Vagina (tissue), 2 donors: ENCODE results near the gene NACAD. TPM values are rescaled to one million over a fixed set of nuclear protein-coding genes. Genes with fewer than 3 reads are reported as not detected.

Experiments used
- DNase-seq, 2 donors: peaks; one replicate each; pipeline ENCODE4 v3.0.0-alpha.2; 2017; ENCODE audit errors: extremely low spot score in 2 of 2
- H3K27ac ChIP-seq: fragments of 200-600 bp; sonication (generic); one replicate; pipeline ENCODE4 v1.5.1; 2019
- H3K27me3 ChIP-seq: fragments of 200-600 bp; sonication (generic); one replicate; pipeline ENCODE4 v1.5.1; 2019
- H3K36me3 ChIP-seq, 2 donors: fragments of 200-600 bp; sonication (generic); one replicate each; pipeline ENCODE4 v1.5.1; 2017 to 2019
- H3K4me1 ChIP-seq: fragments of 200-600 bp; sonication (generic); one replicate; pipeline ENCODE4 v1.5.1; 2019
- H3K4me3 ChIP-seq, 2 donors: fragments of 200-600 bp; sonication (generic); 1 replicate in 1 of 2; 2 replicates in 1 of 2; pipeline ENCODE4 v1.5.1; 2016 to 2019
- H3K9me3 ChIP-seq: fragments of 200-600 bp; sonication (generic); one replicate; pipeline ENCODE4 v1.5.1; 2019
- POLR2A ChIP-seq, 2 donors: fragments of 450-650 bp; IDR thresholded peaks; one replicate each; pipeline ENCODE4 v1.6.1; 2017; ENCODE audit warnings: antibody characterized with exemption in 2 of 2, mild to moderate bottlenecking in 2 of 2, moderate library complexity in 2 of 2
- POLR2AphosphoS5 ChIP-seq, 2 donors: sonication (generic); formaldehyde crosslinking; IDR thresholded peaks; one replicate each; pipeline ENCODE4 v1.9.0; 2017; ENCODE audit warnings: antibody characterized with exemption in 2 of 2, mild to moderate bottlenecking in 2 of 2, low read depth in 1 of 2; ENCODE audit not compliant: insufficient read depth in 1 of 2
- intact Hi-C: fragments of 100-400 bp; cut with DNase I; formaldehyde crosslinking; loops from one replicate; pipeline ENCODE4 v1.15.1; 2023
- total RNA-seq: library from RNA; depleted of rRNA; stranded (reverse); fragments of >200 nt; gene quantifications from one replicate; pipeline ENCODE4 v1.2.3, GENCODE V29; 2016
- TF ChIP-seq, protein P1 (sequence below), 3 experiments: fragments of 450-650 bp in 2 of 3; fragments of 200-600 bp in 1 of 3; sonication (generic) in 1 of 3; IDR thresholded peaks; one replicate each; pipeline ENCODE4 v1.5.1; 2017 to 2019; ENCODE audit warnings: antibody characterized with exemption in 3 of 3, mild to moderate bottlenecking in 2 of 3, moderate library complexity in 2 of 3

The NACAD gene
- total RNA-seq, 1 donor from 2014 or later, result 9.6 TPM

DNA sequence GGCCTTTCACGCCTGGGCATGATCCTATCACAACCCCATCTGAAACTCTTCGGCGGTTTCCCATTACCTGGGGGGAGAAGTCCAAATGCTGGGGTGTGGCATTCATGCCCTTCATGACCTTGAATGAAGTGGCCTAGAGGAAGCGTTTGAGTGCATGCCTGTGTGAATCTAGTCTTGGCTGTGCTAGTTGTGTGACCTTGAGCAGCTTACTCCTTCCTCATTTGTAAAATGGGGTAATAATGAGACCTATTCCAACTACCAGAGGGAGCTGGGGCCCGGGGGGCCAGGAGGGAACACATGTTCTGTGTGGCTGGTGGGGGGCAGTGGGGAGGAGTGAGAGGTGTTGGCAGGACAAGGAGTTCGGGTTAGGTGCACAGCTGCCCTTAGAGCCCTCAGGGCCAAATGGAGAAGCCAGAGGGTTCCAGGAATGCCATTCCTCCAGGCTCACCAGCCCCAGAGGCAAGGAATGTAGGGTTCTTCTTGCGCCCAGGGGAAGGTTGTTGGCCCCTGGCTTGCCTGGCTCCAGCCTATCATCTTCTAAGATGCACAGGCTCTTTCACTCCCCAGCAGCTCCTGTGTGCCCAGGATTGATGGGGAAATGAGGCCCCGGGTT, 44.0 kb upstream of the NACAD start:
- Histone ChIP-seq H3K27me3 (no peaks in the 10 kb centered on the region), H3K4me3 (no peak overlapping the region), H3K4me1 (no peaks in the 10 kb centered on the region), H3K9me3 (no peaks in the 10 kb centered on the region), H3K27ac (no peak overlapping the region), H3K36me3 (no peaks in the 10 kb centered on the region)
- TF ChIP-seq POLR2AphosphoS5 (IDR thresholded peaks at IDR 0.05; ENCODE audit: insufficient read depth in 1 of 2, low read depth in 1 of 2), result no peak
- TF ChIP-seq POLR2A (IDR thresholded peaks at IDR 0.05), result no peak
- TF ChIP-seq, protein P1, sequence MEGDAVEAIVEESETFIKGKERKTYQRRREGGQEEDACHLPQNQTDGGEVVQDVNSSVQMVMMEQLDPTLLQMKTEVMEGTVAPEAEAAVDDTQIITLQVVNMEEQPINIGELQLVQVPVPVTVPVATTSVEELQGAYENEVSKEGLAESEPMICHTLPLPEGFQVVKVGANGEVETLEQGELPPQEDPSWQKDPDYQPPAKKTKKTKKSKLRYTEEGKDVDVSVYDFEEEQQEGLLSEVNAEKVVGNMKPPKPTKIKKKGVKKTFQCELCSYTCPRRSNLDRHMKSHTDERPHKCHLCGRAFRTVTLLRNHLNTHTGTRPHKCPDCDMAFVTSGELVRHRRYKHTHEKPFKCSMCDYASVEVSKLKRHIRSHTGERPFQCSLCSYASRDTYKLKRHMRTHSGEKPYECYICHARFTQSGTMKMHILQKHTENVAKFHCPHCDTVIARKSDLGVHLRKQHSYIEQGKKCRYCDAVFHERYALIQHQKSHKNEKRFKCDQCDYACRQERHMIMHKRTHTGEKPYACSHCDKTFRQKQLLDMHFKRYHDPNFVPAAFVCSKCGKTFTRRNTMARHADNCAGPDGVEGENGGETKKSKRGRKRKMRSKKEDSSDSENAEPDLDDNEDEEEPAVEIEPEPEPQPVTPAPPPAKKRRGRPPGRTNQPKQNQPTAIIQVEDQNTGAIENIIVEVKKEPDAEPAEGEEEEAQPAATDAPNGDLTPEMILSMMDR (IDR thresholded peaks at IDR 0.05), result no peak
- intact Hi-C loops, result loop anchor here (10.0 kb wide), 1 partner anchor 278 kb away; no protein-coding TSS in a partner anchor
- DNase-seq, result no peak

DNA sequence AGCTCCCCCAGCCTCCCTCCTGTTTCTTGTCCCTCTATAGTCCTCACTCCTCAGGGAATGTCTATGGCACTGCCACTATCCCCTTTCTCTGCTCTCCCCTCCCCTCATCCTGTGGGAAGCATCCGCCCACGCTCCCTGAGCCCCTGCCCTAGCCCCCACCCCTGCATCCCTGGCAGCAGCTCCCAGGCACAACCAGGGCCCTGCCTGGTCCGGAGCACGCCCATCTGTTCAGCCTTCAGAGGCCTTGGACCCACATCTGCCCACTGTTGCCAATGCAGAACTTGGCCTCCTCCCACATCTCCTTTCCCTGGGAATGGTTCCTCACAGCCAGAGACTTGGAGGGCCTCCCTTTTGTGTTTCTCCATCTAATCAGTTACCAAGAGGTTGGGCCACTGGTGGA, 43.1 kb upstream of the NACAD start:
- TF ChIP-seq POLR2AphosphoS5 (IDR thresholded peaks at IDR 0.05; ENCODE audit: insufficient read depth in 1 of 2, low read depth in 1 of 2) (no peak), POLR2A (IDR thresholded peaks at IDR 0.05) (no peak)
- TF ChIP-seq, protein P1 (IDR thresholded peaks at IDR 0.05), result no peak
- Histone ChIP-seq H3K9me3 (no peaks in the 10 kb centered on the region), H3K27ac (no peak overlapping the region), H3K36me3 (no peaks in the 10 kb centered on the region), H3K4me3 (no peak overlapping the region), H3K27me3 (no peaks in the 10 kb centered on the region), H3K4me1 (no peaks in the 10 kb centered on the region)
- intact Hi-C loops, result loop anchor here (10.0 kb wide), 1 partner anchor 277 kb away; no protein-coding TSS in a partner anchor
- DNase-seq, result no peak

DNA sequence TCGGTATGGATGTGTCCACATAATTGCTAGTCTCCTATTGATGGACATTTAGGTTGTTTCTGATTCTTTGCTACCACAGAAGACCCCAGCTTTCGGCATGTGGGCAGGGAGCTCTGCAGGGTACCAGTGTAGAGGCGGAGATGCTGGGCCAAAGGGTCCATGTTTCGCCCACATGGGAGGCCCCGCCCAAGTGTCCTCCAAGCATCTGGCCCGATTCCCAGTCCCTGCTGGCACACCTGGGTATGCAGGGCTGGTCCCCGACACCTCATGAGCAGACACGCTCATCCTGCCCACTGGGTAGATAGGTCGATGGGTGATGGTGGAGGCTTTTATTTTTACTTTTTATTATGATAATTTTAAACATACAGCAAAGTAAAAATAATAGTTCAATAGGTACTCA, 42.1 kb upstream of the NACAD start:
- Histone ChIP-seq H3K9me3 (no peaks in the 10 kb centered on the region), H3K4me1 (no peaks in the 10 kb centered on the region), H3K4me3 (no peak overlapping the region), H3K27me3 (no peaks in the 10 kb centered on the region), H3K27ac (no peak overlapping the region), H3K36me3 (no peaks in the 10 kb centered on the region)
- DNase-seq, result no peak
- intact Hi-C loops, result loop anchor here (10.0 kb wide), 1 partner anchor 276 kb away; no protein-coding TSS in a partner anchor
- no peak for TF ChIP-seq POLR2AphosphoS5 (IDR thresholded peaks at IDR 0.05; ENCODE audit: insufficient read depth in 1 of 2, low read depth in 1 of 2)
- TF ChIP-seq, protein P1 (IDR thresholded peaks at IDR 0.05), result no peak
- no peak for TF ChIP-seq POLR2A (IDR thresholded peaks at IDR 0.05)

DNA sequence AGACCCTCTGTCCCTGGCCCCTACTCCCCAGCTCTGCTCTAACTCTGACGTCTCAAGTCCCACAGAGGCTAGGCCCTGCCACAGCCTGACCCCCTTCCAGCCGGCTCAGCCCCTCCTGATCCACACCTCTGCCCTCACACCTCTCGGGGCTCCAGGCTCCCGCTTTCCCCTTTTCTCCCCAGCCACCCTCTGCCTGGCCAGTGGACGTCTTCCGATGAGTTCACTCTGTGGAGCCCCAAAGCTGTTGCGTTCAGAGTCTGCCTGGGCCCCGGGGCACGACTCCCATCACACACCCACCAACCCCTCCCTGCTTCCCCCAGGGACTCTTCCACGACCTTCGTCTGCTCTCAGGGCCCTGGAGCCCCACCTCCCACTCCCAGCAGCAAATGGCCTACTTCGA, 41.1 kb upstream of the NACAD start:
- Histone ChIP-seq H3K27ac (no peak overlapping the region), H3K27me3 (no peaks in the 10 kb centered on the region), H3K9me3 (no peaks in the 10 kb centered on the region), H3K36me3 (no peaks in the 10 kb centered on the region), H3K4me1 (no peaks in the 10 kb centered on the region), H3K4me3 (no peak overlapping the region)
- intact Hi-C loops, result loop anchor here (10.0 kb wide), 1 partner anchor 275 kb away; no protein-coding TSS in a partner anchor
- TF ChIP-seq POLR2A (IDR thresholded peaks at IDR 0.05), result no peak
- no peak for TF ChIP-seq POLR2AphosphoS5 (IDR thresholded peaks at IDR 0.05; ENCODE audit: insufficient read depth in 1 of 2, low read depth in 1 of 2)
- TF ChIP-seq, protein P1 (IDR thresholded peaks at IDR 0.05), result no peak
- no peak for DNase-seq

DNA sequence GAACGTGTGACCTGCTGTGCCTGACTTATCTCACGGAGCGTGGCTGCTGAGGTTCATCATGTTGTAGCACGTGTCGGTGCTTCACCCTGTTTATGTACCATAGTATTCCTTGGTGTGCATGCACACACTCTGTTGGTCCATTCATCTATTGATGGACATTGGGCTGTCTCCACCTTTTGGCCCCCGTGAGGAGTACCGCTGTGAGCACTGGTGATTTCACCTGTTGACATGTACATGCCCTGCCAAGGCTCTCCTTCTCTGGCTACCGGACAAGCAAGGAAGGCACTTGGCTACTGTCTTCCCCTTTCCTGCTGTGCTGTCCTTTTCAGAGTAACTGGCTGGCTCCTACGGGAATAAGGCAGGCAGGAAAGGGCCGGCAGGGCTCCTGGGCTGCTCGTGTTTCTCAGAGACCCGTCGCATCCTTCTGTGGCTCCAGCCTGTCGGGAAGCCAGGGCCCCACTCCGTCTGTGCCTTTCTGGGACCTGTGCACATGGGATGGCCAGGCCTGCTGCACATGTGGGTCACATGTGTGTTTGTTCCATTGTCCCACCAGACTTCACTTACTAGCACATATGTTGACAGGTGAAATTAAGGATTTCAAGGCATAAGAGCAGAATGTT, 40.5 kb upstream of the NACAD start:
- H3K36me3 ChIP-seq, result no peaks in the 10 kb centered on the region
- no peak overlapping the region for H3K27ac ChIP-seq
- TF ChIP-seq POLR2AphosphoS5 (IDR thresholded peaks at IDR 0.05; ENCODE audit: insufficient read depth in 1 of 2, low read depth in 1 of 2) (no peak), POLR2A (IDR thresholded peaks at IDR 0.05) (no peak)
- TF ChIP-seq, protein P1 (IDR thresholded peaks at IDR 0.05), result no peak
- no peak overlapping the region for H3K4me3 ChIP-seq
- no peaks in the 10 kb centered on the region for H3K27me3 ChIP-seq
- no peaks in the 10 kb centered on the region for H3K9me3 ChIP-seq
- DNase-seq, result no peak
- H3K4me1 ChIP-seq, result no peaks in the 10 kb centered on the region
- intact Hi-C loops, result no loop called here
